HEK293 (cell line): Measurements from ENCODE around the gene ALDH16A1.

ENCODE experiments used
- CTCF ChIA-PET: fragments of 350-600 bp; formaldehyde crosslinking; extraction: SDS; loops from one replicate; lab custom pipeline; 2021; ENCODE audit warnings: antibody characterized with exemption; lab: Yijun Ruan, JAX
- POLR2A ChIA-PET: fragments of 300-600 bp; formaldehyde crosslinking; extraction: SDS; loops from one replicate; lab custom pipeline; 2020; ENCODE audit warnings: antibody characterized with exemption, inconsistent platforms; lab: Yijun Ruan, JAX
- H3K27ac ChIP-seq: fragments of 200-500 bp; sonication (Bioruptor generic); 2 replicates; pipeline ENCODE4 v1.5.1; 2014; ENCODE audit warnings: low read depth, low read length, control low read depth, inconsistent platforms; ENCODE audit errors: extremely low read depth
- H3K36me3 ChIP-seq, 2 experiments: fragments of 200-500 bp in 1 of 2; sonication (Bioruptor generic) in 1 of 2; 1 replicate in 1 of 2; 2 replicates in 1 of 2; pipeline ENCODE4 v1.5.1; 2014 to 2017; ENCODE audit warnings: inconsistent platforms in 2 of 2, low read length in 2 of 2; ENCODE audit not compliant: control insufficient read depth in 2 of 2, insufficient read depth in 1 of 2
- H3K4me1 ChIP-seq: fragments of 200-500 bp; sonication (Bioruptor generic); 2 replicates; pipeline ENCODE4 v1.5.1; 2014; ENCODE audit warnings: mild to moderate bottlenecking, low read length, inconsistent platforms; ENCODE audit not compliant: control insufficient read depth, insufficient read depth
- H3K4me3 ChIP-seq: 2 replicates; pipeline ENCODE4 v1.5.1; 2011; ENCODE audit warnings: low read depth, mild to moderate bottlenecking, control low read depth, low read length, moderate library complexity
- H3K9me3 ChIP-seq: fragments of 200-500 bp; sonication (Bioruptor generic); 2 replicates; pipeline ENCODE4 v1.5.1; 2014; ENCODE audit warnings: low read depth, low read length, inconsistent platforms; ENCODE audit not compliant: control insufficient read depth, insufficient read depth
- BCL11A ChIP-seq: fragments of 450-650 bp; formaldehyde crosslinking; IDR thresholded peaks from 2 replicates; pipeline ENCODE4 v1.5.1; 2016; ENCODE audit warnings: low read depth, missing biosample characterization, missing genetic modification characterization
- CTCF ChIP-seq: fragments of 450-650 bp; formaldehyde crosslinking; IDR thresholded peaks from 2 replicates; pipeline ENCODE4 v1.5.1; 2016; ENCODE audit warnings: missing biosample characterization, missing genetic modification characterization
- ZBTB48 ChIP-seq: fragments of 450-650 bp; formaldehyde crosslinking; IDR thresholded peaks from 2 replicates; pipeline ENCODE4 v1.5.1; 2016; ENCODE audit warnings: missing biosample characterization, missing genetic modification characterization
- ZNF121 ChIP-seq: fragments of 450-650 bp; formaldehyde crosslinking; IDR thresholded peaks from 2 replicates; pipeline ENCODE4 v1.5.1; 2016; ENCODE audit warnings: missing biosample characterization, missing genetic modification characterization
- ZNF155 ChIP-seq: fragments of 450-650 bp; formaldehyde crosslinking; IDR thresholded peaks from 2 replicates; pipeline ENCODE4 v1.5.1; 2016; ENCODE audit warnings: missing biosample characterization, missing genetic modification characterization
- ZNF174 ChIP-seq: fragments of 450-650 bp; formaldehyde crosslinking; IDR thresholded peaks from 2 replicates; pipeline ENCODE4 v1.5.0; 2017; ENCODE audit warnings: missing biosample characterization, mild to moderate bottlenecking, missing genetic modification characterization
- ZNF280D ChIP-seq: fragments of 450-650 bp; formaldehyde crosslinking; IDR thresholded peaks from 2 replicates; pipeline ENCODE4 v1.5.1; 2016; ENCODE audit warnings: missing biosample characterization, missing genetic modification characterization
- ZNF302 ChIP-seq: fragments of 450-650 bp; formaldehyde crosslinking; IDR thresholded peaks from 2 replicates; pipeline ENCODE4 v1.5.1; 2016; ENCODE audit warnings: missing biosample characterization, missing genetic modification characterization, low read depth
- ZNF335 ChIP-seq: fragments of 450-650 bp; formaldehyde crosslinking; conservative IDR thresholded peaks from 2 replicates; pipeline ENCODE4 v1.5.1; 2016; ENCODE audit warnings: missing biosample characterization, missing genetic modification characterization
- ZNF391 ChIP-seq: fragments of 450-650 bp; formaldehyde crosslinking; IDR thresholded peaks from 2 replicates; pipeline ENCODE4 v1.5.1; 2016; ENCODE audit warnings: low read depth, missing biosample characterization, missing genetic modification characterization, borderline replicate concordance
- ZNF654 ChIP-seq: fragments of 450-650 bp; formaldehyde crosslinking; IDR thresholded peaks from 2 replicates; pipeline ENCODE4 v1.5.1; 2016; ENCODE audit warnings: low read depth, missing biosample characterization, missing genetic modification characterization
- ZNF660 ChIP-seq: fragments of 450-650 bp; IDR thresholded peaks from 2 replicates; pipeline ENCODE4 v1.5.1; 2018; ENCODE audit warnings: missing biosample characterization, mild to moderate bottlenecking, missing genetic modification characterization
- ZNF670 ChIP-seq: fragments of 450-650 bp; formaldehyde crosslinking; IDR thresholded peaks from 2 replicates; pipeline ENCODE4 v1.5.1; 2016; ENCODE audit warnings: missing biosample characterization, missing genetic modification characterization, low read depth
- ZNF776 ChIP-seq: fragments of 450-650 bp; formaldehyde crosslinking; IDR thresholded peaks from 2 replicates; pipeline ENCODE4 v1.5.0; 2017; ENCODE audit warnings: missing biosample characterization, missing genetic modification characterization, borderline replicate concordance
- ZSCAN30 ChIP-seq: fragments of 450-650 bp; IDR thresholded peaks from 2 replicates; pipeline ENCODE4 v1.5.1; 2018; ENCODE audit warnings: missing biosample characterization, mild to moderate bottlenecking, missing genetic modification characterization, moderate library complexity
- TF ChIP-seq, protein P1 (sequence below): fragments of 450-650 bp; IDR thresholded peaks from 2 replicates; pipeline ENCODE4 v1.5.1; 2018; ENCODE audit warnings: missing biosample characterization, mild to moderate bottlenecking, missing genetic modification characterization
- TF ChIP-seq, protein P2 (sequence below): fragments of 450-650 bp; formaldehyde crosslinking; IDR thresholded peaks from 2 replicates; pipeline ENCODE4 v1.5.1; 2016; ENCODE audit warnings: missing biosample characterization, missing genetic modification characterization
- TF ChIP-seq, protein P3 (sequence below): fragments of 450-650 bp; formaldehyde crosslinking; IDR thresholded peaks from 2 replicates; pipeline ENCODE4 v1.5.1; 2016; ENCODE audit warnings: missing biosample characterization, missing genetic modification characterization

ALDH16A1 gene

GRCh38 chr19:49486232-49486631 is 33.2 kb downstream of the ALDH16A1 start:
- ChIA-PET POLR2A (interaction anchor here (1.5 kb wide), 1 partner anchor 9 kb away, joined by 3 read pairs; no protein-coding TSS in a partner anchor), CTCF (interaction anchor here (1.1 kb wide), 1 partner anchor 10 kb away, joined by 4 read pairs; no protein-coding TSS in a partner anchor)
- Histone ChIP-seq H3K36me3 (peaks cover 14 to 35% of the 10 kb centered on the region in 2 experiments), H3K4me1 (peaks cover 4% of the 10 kb centered on the region; the same call in 1 of the 2 replicates), H3K27ac (no peak overlapping the region), H3K4me3 (no peak overlapping the region), H3K9me3 (no peaks in the 10 kb centered on the region)
- TF ChIP-seq ZBTB48 (tag by site-specific recombination): no peak
- no peak for TF ChIP-seq ZNF670 (tag by site-specific recombination)
- no peak for TF ChIP-seq ZNF174 (tag by site-specific recombination)
- no peak for TF ChIP-seq CTCF (tag by site-specific recombination)
- TF ChIP-seq ZNF391 (tag by site-specific recombination): no peak
- TF ChIP-seq ZNF155: no peak
- TF ChIP-seq, protein P1, sequence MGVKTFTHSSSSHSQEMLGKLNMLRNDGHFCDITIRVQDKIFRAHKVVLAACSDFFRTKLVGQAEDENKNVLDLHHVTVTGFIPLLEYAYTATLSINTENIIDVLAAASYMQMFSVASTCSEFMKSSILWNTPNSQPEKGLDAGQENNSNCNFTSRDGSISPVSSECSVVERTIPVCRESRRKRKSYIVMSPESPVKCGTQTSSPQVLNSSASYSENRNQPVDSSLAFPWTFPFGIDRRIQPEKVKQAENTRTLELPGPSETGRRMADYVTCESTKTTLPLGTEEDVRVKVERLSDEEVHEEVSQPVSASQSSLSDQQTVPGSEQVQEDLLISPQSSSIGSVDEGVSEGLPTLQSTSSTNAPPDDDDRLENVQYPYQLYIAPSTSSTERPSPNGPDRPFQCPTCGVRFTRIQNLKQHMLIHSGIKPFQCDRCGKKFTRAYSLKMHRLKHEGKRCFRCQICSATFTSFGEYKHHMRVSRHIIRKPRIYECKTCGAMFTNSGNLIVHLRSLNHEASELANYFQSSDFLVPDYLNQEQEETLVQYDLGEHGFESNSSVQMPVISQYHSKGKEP: no peak

DNA sequence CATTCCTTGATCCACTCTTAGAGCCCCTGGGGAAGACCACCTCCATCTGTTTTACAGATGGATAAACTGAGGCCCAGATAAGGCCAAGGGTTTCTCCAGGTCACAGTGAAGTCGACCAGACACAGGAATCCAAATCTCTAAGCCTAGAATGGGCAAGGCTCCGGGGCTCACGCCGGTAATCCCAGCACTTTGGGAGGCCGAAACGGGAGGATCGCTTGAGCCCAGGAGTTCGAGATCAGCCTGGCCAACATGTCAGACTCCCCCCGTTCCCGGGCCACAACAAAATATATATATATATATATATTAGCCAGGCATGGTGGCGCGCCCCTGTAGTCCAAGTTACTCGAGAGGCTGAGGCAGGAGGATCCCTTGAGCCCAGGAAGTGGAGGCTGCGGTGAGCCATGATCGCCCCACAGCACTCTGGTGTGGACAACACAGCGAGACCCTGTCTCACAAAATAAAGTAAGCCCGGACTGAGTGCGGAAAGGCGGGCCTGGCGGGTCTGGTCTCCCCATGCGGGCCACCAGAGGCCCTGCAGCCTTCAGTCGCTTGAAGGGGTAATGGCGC is 33.8 kb downstream of the ALDH16A1 start:
- Histone ChIP-seq H3K4me3 (no peak overlapping the region; the same call in 1 of the 2 replicates), H3K9me3 (no peaks in the 10 kb centered on the region), H3K36me3 (peaks cover 14 to 41% of the 10 kb centered on the region in 2 experiments), H3K4me1 (peaks cover 4% of the 10 kb centered on the region; the same call in 1 of the 2 replicates), H3K27ac (no peak overlapping the region)
- ChIA-PET CTCF (interaction anchor here (1.1 to 1.9 kb wide), 2 partner anchors 8 to 10 kb away, joined by 4 to 5 read pairs; no protein-coding TSS in a partner anchor), POLR2A (interaction anchor here (1.2 to 1.6 kb wide), 5 partner anchors 9 to 154 kb away, joined by 3 to 26 read pairs (median 6); partner anchors contain the start of genes PIH1D1, RPS11 and RRAS)
- TF ChIP-seq BCL11A (tag by site-specific recombination) (no peak), ZNF660 (0 out of 2 replicates have a peak, but pooled peaks have one; percentile 8), ZNF121 (tag by site-specific recombination) (peak; percentile 42; the same call in 1 of the 2 replicates), ZNF302 (no peak), ZNF280D (tag by site-specific recombination) (peak; percentile 44; the same call in 1 of the 2 replicates), ZSCAN30 (tag by site-specific recombination) (peak; percentile 86), ZNF776 (tag by site-specific recombination) (no peak), CTCF (tag by site-specific recombination) (peak; percentile 17; the same call in 1 of the 2 replicates), ZNF335 (tag by site-specific recombination) (peak; percentile 68), ZNF654 (tag by site-specific recombination) (no peak)
- TF ChIP-seq, protein P2, sequence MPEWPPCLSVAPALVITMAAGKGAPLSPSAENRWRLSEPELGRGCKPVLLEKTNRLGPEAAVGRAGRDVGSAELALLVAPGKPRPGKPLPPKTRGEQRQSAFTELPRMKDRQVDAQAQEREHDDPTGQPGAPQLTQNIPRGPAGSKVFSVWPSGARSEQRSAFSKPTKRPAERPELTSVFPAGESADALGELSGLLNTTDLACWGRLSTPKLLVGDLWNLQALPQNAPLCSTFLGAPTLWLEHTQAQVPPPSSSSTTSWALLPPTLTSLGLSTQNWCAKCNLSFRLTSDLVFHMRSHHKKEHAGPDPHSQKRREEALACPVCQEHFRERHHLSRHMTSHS: no peak
- TF ChIP-seq, protein P3, sequence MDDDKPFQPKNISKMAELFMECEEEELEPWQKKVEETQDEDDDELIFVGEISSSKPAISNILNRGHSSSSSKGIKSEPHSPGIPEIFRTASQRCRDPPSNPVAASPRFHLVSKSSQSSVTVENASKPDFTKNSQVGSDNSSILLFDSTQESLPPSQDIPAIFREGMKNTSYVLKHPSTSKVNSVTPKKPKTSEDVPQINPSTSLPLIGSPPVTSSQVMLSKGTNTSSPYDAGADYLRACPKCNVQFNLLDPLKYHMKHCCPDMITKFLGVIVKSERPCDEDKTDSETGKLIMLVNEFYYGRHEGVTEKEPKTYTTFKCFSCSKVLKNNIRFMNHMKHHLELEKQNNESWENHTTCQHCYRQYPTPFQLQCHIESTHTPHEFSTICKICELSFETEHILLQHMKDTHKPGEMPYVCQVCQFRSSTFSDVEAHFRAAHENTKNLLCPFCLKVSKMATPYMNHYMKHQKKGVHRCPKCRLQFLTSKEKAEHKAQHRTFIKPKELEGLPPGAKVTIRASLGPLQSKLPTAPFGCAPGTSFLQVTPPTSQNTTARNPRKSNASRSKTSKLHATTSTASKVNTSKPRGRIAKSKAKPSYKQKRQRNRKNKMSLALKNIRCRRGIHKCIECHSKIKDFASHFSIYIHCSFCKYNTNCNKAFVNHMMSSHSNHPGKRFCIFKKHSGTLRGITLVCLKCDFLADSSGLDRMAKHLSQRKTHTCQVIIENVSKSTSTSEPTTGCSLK: no peak
- TF ChIP-seq, all 188 proteins: peak for 6
